Measurements from ENCODE around the gene FBXO47.

The FBXO47 gene

GRCh38 chr17:39000021-39000601 is 32.9 kb upstream of the FBXO47 start:
- no peak for DNase-seq (ENCODE audit: low read depth)
- TF ChIP-seq CTCF (IDR thresholded peaks at IDR 0.05; ENCODE audit: control insufficient read depth, insufficient read depth, low read depth, low read length, missing control alignments) = no peak

GRCh38 chr17:38996660-38997337 is 29.6 kb upstream of the FBXO47 start:
- no peak for DNase-seq (ENCODE audit: low read depth)
- no peak for TF ChIP-seq CTCF (IDR thresholded peaks at IDR 0.05; ENCODE audit: control insufficient read depth, insufficient read depth, low read depth, low read length, missing control alignments)
- H3K4me3 ChIP-seq (ENCODE audit: control insufficient read depth, low read depth, low read length) = no peak overlapping the region

More at GRCh38 chr17:39000021-39000601, 32.9 kb upstream of the FBXO47 start:
- H3K4me3 ChIP-seq (ENCODE audit: control insufficient read depth, low read depth, low read length) = no peak overlapping the region

GRCh38 chr17:38994026-38994425 is 26.8 kb upstream of the FBXO47 start:
- H3K4me3 ChIP-seq (ENCODE audit: control insufficient read depth, low read depth, low read length) = no peak overlapping the region
- DNase-seq (ENCODE audit: low read depth) = no peak
- TF ChIP-seq CTCF (IDR thresholded peaks at IDR 0.05; ENCODE audit: control insufficient read depth, insufficient read depth, low read depth, low read length, missing control alignments) = no peak

GRCh38 chr17:38984666-38985065 is 17.5 kb upstream of the FBXO47 start:
- no peak for DNase-seq (ENCODE audit: low read depth)
- no peak for TF ChIP-seq CTCF (IDR thresholded peaks at IDR 0.05; ENCODE audit: control insufficient read depth, insufficient read depth, low read depth, low read length, missing control alignments)
- no peak overlapping the region for H3K4me3 ChIP-seq (ENCODE audit: control insufficient read depth, low read depth, low read length)

- TF ChIP-seq CTCF (IDR thresholded peaks at IDR 0.05; ENCODE audit: control insufficient read depth, insufficient read depth, low read depth, low read length, missing control alignments) = peak; percentile 78
- no peak for DNase-seq (ENCODE audit: low read depth)
- H3K4me3 ChIP-seq (ENCODE audit: control insufficient read depth, low read depth, low read length) = no peak overlapping the region
Measured at GRCh38 chr17:38982858-38983746, 15.9 kb upstream of the FBXO47 start.

- TF ChIP-seq CTCF (IDR thresholded peaks at IDR 0.05; ENCODE audit: control insufficient read depth, insufficient read depth, low read depth, low read length, missing control alignments) = no peak
- no peak for DNase-seq (ENCODE audit: low read depth)
- no peak overlapping the region for H3K4me3 ChIP-seq (ENCODE audit: control insufficient read depth, low read depth, low read length)
Measured at GRCh38 chr17:38981636-38982035, 14.4 kb upstream of the FBXO47 start.

All from AG09309 (cell line).